WERI-Rb-1 (cell line): ENCODE results near the gene DLG1.

ENCODE experiments used
- DNase-seq: peaks from one replicate; pipeline ENCODE4 v3.0.0-alpha.2; 2020
- H3K27ac ChIP-seq: fragments of 250-450 bp; sonication (Bioruptor Pico); 2 replicates; pipeline ENCODE4 v1.5.1; 2020; ENCODE audit warnings: mild to moderate bottlenecking, moderate library complexity
- H3K27me3 ChIP-seq: fragments of 250-450 bp; sonication (Bioruptor Pico); 2 replicates; pipeline ENCODE4 v1.5.1; 2021; ENCODE audit warnings: mild to moderate bottlenecking, low read depth, moderate library complexity; ENCODE audit not compliant: insufficient read depth, severe bottlenecking
- H3K36me3 ChIP-seq: fragments of 250-450 bp; sonication (Bioruptor Pico); 2 replicates; pipeline ENCODE4 v1.5.1; 2020; ENCODE audit warnings: mild to moderate bottlenecking, moderate library complexity
- H3K4me3 ChIP-seq: 2 replicates; pipeline ENCODE4 v1.5.1; 2011; ENCODE audit warnings: low read depth, mild to moderate bottlenecking, control low read depth, low read length
- H3K9me3 ChIP-seq: fragments of 250-450 bp; sonication (Bioruptor Pico); 2 replicates; pipeline ENCODE4 v1.5.1; 2021; ENCODE audit warnings: mild to moderate bottlenecking, moderate library complexity; ENCODE audit not compliant: severe bottlenecking
- TF ChIP-seq, protein P1 (sequence below): IDR thresholded peaks from 2 replicates; pipeline ENCODE4 v1.5.1; 2011; ENCODE audit warnings: low read depth, mild to moderate bottlenecking, control low read depth, inconsistent platforms, low read length

Gene DLG1

DNA sequence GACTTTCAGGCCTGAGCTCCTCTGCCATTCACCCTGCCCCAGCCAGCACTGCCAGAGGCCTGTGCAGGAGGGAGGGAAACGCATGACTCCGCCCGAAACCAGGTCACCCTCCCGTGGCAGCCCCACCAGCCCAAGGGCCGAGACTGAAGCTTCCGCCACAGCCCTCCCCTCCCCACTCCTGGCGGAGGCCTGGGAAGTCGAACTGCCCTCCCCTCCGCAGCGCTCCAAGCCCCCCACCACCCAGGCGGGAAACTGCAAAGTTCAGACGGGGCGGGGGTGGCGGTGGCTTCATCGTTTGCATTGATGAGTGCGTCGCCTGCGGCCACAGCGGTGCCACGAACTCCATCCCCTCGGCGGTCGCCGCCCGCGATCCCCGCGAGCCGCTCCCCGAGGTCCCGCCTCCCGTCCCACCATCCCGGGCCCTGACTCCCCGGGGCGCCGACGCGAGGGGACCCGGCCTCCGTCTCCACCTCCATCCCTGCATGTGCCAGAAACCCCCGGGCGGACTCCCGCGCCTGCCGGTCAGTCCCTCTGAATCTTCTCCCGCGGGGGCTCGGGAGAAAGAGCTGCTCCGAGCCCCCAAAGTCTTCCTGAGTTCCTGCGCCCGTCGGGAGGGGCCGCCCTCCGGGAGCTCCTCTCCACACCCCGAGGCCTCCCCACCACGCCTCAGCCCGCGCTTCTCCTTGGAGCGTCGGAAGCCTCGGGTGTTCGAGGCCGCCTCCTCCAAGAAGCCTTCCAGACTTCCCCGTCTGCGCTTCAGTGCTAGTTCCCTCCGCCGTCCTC, 269.5 kb downstream of the DLG1 start:
- Histone ChIP-seq H3K36me3 (no peaks in the 10 kb centered on the region; the same call in 1 of the 2 replicates), H3K9me3 (no peaks in the 10 kb centered on the region), H3K27ac (peak overlapping the region; percentile 62), H3K27me3 (no peaks in the 10 kb centered on the region), H3K4me3 (peak overlapping the region; percentile 49)
- TF ChIP-seq, protein P1, sequence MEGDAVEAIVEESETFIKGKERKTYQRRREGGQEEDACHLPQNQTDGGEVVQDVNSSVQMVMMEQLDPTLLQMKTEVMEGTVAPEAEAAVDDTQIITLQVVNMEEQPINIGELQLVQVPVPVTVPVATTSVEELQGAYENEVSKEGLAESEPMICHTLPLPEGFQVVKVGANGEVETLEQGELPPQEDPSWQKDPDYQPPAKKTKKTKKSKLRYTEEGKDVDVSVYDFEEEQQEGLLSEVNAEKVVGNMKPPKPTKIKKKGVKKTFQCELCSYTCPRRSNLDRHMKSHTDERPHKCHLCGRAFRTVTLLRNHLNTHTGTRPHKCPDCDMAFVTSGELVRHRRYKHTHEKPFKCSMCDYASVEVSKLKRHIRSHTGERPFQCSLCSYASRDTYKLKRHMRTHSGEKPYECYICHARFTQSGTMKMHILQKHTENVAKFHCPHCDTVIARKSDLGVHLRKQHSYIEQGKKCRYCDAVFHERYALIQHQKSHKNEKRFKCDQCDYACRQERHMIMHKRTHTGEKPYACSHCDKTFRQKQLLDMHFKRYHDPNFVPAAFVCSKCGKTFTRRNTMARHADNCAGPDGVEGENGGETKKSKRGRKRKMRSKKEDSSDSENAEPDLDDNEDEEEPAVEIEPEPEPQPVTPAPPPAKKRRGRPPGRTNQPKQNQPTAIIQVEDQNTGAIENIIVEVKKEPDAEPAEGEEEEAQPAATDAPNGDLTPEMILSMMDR = no peak
- no peak for DNase-seq

DNA sequence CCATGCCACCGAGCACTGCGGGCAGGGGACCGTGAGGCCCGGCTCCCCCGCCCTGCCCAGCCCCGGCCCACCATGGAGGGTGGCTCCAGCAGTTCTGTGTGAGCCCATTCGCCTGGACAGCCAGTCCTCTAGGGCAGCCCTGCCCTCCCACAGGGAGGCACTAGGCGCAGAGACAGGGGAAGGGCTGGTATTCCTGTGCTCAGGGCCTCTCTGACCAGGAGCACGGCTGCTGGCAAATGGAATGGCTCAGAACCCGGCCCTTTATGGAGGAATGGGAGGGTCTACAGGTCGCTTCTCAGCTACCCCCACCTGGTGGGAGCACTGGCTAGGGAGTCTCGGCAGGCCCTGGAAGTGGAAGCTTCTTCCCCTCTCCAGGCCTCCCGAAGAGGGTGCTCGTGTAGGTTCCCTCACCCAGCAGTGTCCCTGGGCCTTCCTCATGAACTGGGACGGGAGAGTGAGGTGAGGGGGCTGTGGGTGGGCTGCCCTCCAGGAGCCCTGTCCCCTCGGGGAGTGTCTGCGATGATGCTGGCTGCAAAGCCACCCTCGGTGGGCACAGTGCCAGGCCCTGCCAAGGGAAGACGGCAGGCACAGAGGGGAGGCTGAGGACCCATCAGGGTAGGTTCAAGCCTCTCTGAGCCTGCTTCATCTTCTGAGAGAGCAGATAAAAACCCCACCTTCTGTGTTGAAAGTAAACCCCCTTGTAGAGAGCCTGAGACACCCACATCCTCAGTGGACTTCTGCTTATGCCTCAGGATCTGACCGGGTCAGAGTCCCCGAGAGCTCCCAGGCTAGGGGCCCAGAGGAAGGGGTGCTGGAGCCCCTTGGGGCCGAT, 270.3 kb downstream of the DLG1 start:
- H3K36me3 ChIP-seq = no peaks in the 10 kb centered on the region; the same call in 1 of the 2 replicates
- no peak for DNase-seq
- no peaks in the 10 kb centered on the region for H3K9me3 ChIP-seq
- TF ChIP-seq, protein P1 = no peak
- H3K4me3 ChIP-seq = no peak overlapping the region
- no peak overlapping the region for H3K27ac ChIP-seq
- H3K27me3 ChIP-seq = no peaks in the 10 kb centered on the region

DNA sequence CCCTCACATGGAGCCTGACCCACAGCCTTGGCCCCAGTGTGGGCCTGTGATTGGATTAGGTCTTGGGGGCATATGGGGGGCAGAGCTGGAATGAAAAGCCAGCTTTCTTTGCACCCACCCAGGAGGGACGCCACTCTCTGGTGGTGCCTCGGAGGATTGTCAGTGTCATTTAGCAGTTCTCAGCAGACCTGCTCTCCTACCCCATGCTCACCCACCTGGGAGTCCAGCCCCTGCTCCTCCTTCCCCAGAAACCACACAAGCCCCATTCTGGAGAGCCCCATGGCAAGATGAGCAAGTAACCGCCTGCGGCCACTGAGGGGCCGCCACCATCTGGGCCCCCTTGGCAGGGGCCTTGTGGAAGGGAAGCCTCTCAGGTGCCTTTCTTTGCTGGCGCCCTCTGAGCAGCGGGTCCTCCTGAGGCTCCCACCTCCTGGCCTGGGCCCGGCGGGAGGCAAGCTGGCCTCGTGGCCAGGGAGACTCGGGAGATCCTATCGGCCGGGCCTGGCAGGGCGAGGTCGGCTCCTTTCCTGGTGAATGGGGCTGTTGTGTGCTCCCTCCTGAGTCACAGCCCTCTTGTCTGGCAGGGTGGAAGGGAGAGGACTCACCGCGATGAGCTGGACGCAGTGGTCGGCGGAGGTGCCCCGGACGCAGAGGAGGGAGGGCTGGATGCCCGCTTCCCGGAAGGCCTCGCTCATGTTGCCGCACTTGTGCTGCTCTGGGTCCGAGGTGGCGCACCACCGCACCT, 271.1 kb downstream of the DLG1 start:
- H3K4me3 ChIP-seq = no peak overlapping the region
- no peak for DNase-seq
- H3K27ac ChIP-seq = peak overlapping the region; percentile 76
- H3K27me3 ChIP-seq = no peaks in the 10 kb centered on the region
- H3K36me3 ChIP-seq = no peaks in the 10 kb centered on the region; the same call in 1 of the 2 replicates
- no peaks in the 10 kb centered on the region for H3K9me3 ChIP-seq
- TF ChIP-seq, protein P1 = no peak

DNA sequence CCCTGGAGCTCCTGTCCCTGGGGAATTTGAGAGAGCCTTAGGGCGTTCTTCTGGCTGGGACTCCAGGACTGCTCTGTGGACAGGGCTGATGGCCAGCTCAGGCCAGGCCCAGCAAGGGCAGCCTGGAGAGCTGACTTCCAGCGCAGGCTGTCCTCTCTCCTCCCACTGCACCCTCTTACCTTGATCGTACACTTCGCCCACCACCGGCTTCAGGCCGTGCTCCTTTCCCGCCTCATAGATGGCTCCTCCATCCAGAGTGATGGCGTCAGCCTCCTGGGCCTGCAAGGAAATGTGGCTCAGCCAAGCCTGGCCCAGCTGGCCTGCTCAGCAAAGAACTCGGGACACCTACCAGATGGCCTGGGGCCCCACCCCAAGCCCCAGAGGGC, 271.9 kb downstream of the DLG1 start:
- TF ChIP-seq, protein P1 = no peak

DNA sequence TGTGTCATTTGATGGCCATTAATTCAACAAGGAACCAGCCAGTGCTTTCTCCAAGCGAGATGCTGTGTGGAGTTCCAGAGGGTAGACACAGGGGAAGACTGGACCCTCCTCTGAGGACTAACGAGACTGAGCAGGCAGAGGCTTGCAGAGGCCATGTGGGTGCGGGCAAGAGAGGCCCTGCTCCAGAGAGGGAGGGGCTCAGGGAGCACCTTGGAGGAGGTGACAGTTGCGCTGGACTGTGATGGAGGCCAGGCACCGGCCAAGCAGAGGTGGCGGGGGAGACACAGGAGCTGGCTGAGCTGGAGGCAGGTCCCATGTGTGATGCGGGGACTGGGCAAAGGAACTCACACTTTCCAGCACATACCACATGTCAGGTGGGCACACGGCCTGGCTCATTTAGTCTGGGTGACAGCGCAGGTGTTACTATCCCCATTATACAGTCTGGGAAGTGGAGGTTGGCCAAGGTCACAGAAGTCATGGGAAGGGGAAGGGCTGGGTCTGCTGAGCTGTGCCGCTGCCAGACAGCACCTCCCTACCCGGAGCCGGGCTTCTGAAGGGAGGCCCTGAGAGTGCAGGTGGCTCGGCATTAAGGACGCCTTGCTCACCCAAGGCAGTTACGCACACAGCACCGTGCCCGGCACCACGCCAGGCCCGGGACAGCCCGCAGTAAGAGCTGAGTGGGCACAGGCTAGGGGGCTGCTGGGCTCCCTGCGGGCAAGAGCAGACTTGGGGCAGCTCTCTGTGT, 272.5 kb downstream of the DLG1 start:
- TF ChIP-seq, protein P1 = no peak
- no peak for DNase-seq
- Histone ChIP-seq H3K9me3 (no peaks in the 10 kb centered on the region), H3K4me3 (no peak overlapping the region), H3K27me3 (no peaks in the 10 kb centered on the region), H3K27ac (peak overlapping the region; percentile 76), H3K36me3 (no peaks in the 10 kb centered on the region; the same call in 1 of the 2 replicates)

More for the DNA sequence above, 271.9 kb downstream of the DLG1 start:
- Histone ChIP-seq H3K9me3 (no peaks in the 10 kb centered on the region), H3K36me3 (no peaks in the 10 kb centered on the region; the same call in 1 of the 2 replicates), H3K4me3 (no peak overlapping the region), H3K27me3 (no peaks in the 10 kb centered on the region), H3K27ac (peak overlapping the region; percentile 76)
- DNase-seq = peak; percentile 71
